ENCODE measurements around the gene PARD3. TPM values are rescaled to one million over a fixed set of nuclear protein-coding genes. Genes with fewer than 3 reads are reported as not detected.

Gene PARD3
- total RNA-seq, 2 experiments from 2014 or later = 0.53 to 0.71 TPM

- TF ChIP-seq CTCF (IDR thresholded peaks at IDR 0.05) = no peak
- ATAC-seq (ENCODE audit: poor library complexity) (no peak), DNase-seq (no peak)
- CTCF ChIA-PET = no interaction called here
- Mint-ChIP-seq H3K9me3 (no peaks in the 10 kb centered on the region), H3K27ac (no peak overlapping the region), H3K4me3 (no peak overlapping the region), H3K4me1 (ENCODE audit: low read depth) (no peaks in the 10 kb centered on the region), H3K27me3 (peaks cover 18% of the 10 kb centered on the region), H3K36me3 (ENCODE audit: low read depth) (no peaks in the 10 kb centered on the region)
- intact Hi-C loops (cut with DNase I, micrococcal nuclease) = no loop called here
- no peak overlapping the region for H3K4me3 ChIP-seq (ENCODE audit: low read length)
- H3K27me3 ChIP-seq (ENCODE audit: control insufficient read depth in 1 of 2, insufficient read depth in 2 of 2, low read length in 2 of 2) = no peaks in the 10 kb centered on the region
- no peaks in the 10 kb centered on the region for H3K36me3 ChIP-seq (ENCODE audit: insufficient read depth, low read length)
- no peaks in the 10 kb centered on the region for H3K9me3 ChIP-seq (ENCODE audit: control insufficient read depth in 1 of 2, insufficient read depth in 1 of 2, low read length in 2 of 2)
- no peaks in the 10 kb centered on the region for H3K4me1 ChIP-seq (ENCODE audit: insufficient read depth, low read length)
- H3K27ac ChIP-seq (ENCODE audit: low read depth in 1 of 2, low read length in 2 of 2) = no peak overlapping the region
- POLR2A ChIA-PET = no interaction called here
Observed at GRCh38 chr10:34587680-34588019, 227.4 kb downstream of the PARD3 start.

- no peak overlapping the region for H3K27ac Mint-ChIP-seq
- TF ChIP-seq CTCF (IDR thresholded peaks at IDR 0.05) = no peak
- no peaks in the 10 kb centered on the region for H3K27me3 ChIP-seq (ENCODE audit: control insufficient read depth in 1 of 2, insufficient read depth in 2 of 2, low read length in 2 of 2)
- H3K9me3 ChIP-seq (ENCODE audit: control insufficient read depth in 1 of 2, insufficient read depth in 1 of 2, low read length in 2 of 2) = no peaks in the 10 kb centered on the region
- H3K4me3 ChIP-seq (ENCODE audit: low read length) = no peak overlapping the region
- no peaks in the 10 kb centered on the region for H3K36me3 Mint-ChIP-seq (ENCODE audit: low read depth)
- H3K9me3 Mint-ChIP-seq = no peaks in the 10 kb centered on the region
- H3K36me3 ChIP-seq (ENCODE audit: insufficient read depth, low read length) = no peaks in the 10 kb centered on the region
- H3K4me1 Mint-ChIP-seq (ENCODE audit: low read depth) = no peaks in the 10 kb centered on the region
- no peak for DNase-seq
- no peaks in the 10 kb centered on the region for H3K4me1 ChIP-seq (ENCODE audit: insufficient read depth, low read length)
- CTCF ChIA-PET = no interaction called here
- H3K4me3 Mint-ChIP-seq = no peak overlapping the region
- no peak overlapping the region for H3K27ac ChIP-seq (ENCODE audit: low read depth in 1 of 2, low read length in 2 of 2)
- ATAC-seq (ENCODE audit: poor library complexity) = no peak
- intact Hi-C loops (cut with DNase I, micrococcal nuclease) = no loop called here
- POLR2A ChIA-PET = no interaction called here
- H3K27me3 Mint-ChIP-seq = peaks cover 18% of the 10 kb centered on the region
Observed at GRCh38 chr10:34587002-34587679, 228.0 kb downstream of the PARD3 start.

GRCh38 chr10:34585422-34586112, 229.5 kb downstream of the PARD3 start:
- Histone ChIP-seq H3K4me1 (ENCODE audit: insufficient read depth, low read length) (no peaks in the 10 kb centered on the region), H3K27ac (ENCODE audit: low read depth in 1 of 2, low read length in 2 of 2) (no peak overlapping the region), H3K9me3 (ENCODE audit: control insufficient read depth in 1 of 2, insufficient read depth in 1 of 2, low read length in 2 of 2) (no peaks in the 10 kb centered on the region), H3K27me3 (ENCODE audit: control insufficient read depth in 1 of 2, insufficient read depth in 2 of 2, low read length in 2 of 2) (no peaks in the 10 kb centered on the region), H3K36me3 (ENCODE audit: insufficient read depth, low read length) (no peaks in the 10 kb centered on the region), H3K4me3 (ENCODE audit: low read length) (no peak overlapping the region)
- Mint-ChIP-seq H3K27ac (no peak overlapping the region), H3K9me3 (no peaks in the 10 kb centered on the region), H3K4me1 (ENCODE audit: low read depth) (no peaks in the 10 kb centered on the region), H3K36me3 (ENCODE audit: low read depth) (no peaks in the 10 kb centered on the region), H3K27me3 (peaks cover 10% of the 10 kb centered on the region), H3K4me3 (no peak overlapping the region)
- no peak for TF ChIP-seq CTCF (IDR thresholded peaks at IDR 0.05)
- ATAC-seq (ENCODE audit: poor library complexity) (no peak), DNase-seq (no peak)
- CTCF ChIA-PET = no interaction called here
- intact Hi-C loops (cut with DNase I, micrococcal nuclease) = no loop called here
- POLR2A ChIA-PET = no interaction called here
